GM06990 (cell line): ENCODE data around the gene MND1.

Experiments
- DNase-seq: peaks from one replicate; pipeline ENCODE4 v3.0.0-alpha.2; 2011; ENCODE audit not compliant: insufficient read length; ENCODE audit errors: extremely low read depth
- H3K27me3 ChIP-seq: replicated peaks from 2 replicates; pipeline ENCODE4 v1.6.0; 2011; ENCODE audit warnings: low read length; ENCODE audit not compliant: control insufficient read depth, insufficient read depth
- H3K36me3 ChIP-seq: 2 replicates; pipeline ENCODE4 v1.5.1; 2011; ENCODE audit warnings: low read length; ENCODE audit not compliant: control insufficient read depth, insufficient read depth
- H3K4me3 ChIP-seq: replicated peaks from 2 replicates; pipeline ENCODE4 v1.5.1; 2011; ENCODE audit warnings: low read depth, mild to moderate bottlenecking, control low read depth, low read length
- TF ChIP-seq, protein P1 (sequence below): IDR thresholded peaks from 2 replicates; pipeline ENCODE4 v1.5.1; 2011; ENCODE audit warnings: low read length, control low read depth, mild to moderate bottlenecking, inconsistent platforms; ENCODE audit not compliant: insufficient read depth, poor library complexity, severe bottlenecking

MND1 gene

DNA sequence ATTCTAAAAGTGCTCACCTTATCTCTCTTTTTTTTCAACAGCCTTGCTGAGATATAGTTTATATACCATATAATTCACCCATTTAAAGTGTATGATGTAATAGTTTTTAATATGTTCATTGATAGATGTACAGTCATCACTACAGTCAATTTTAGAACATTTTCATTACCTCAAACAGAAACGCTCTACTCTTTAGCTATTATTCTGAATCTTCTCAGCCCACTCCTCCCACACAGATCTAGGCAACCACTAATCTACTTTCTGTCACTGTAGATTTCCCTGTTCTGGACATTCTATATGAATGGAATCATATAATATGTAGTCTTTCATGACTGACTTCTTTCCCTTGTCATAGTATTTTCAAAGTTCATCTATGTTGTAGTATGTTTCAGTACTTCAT, 22.6 kb downstream of the MND1 start:
- DNase-seq, result no peak
- TF ChIP-seq, protein P1, sequence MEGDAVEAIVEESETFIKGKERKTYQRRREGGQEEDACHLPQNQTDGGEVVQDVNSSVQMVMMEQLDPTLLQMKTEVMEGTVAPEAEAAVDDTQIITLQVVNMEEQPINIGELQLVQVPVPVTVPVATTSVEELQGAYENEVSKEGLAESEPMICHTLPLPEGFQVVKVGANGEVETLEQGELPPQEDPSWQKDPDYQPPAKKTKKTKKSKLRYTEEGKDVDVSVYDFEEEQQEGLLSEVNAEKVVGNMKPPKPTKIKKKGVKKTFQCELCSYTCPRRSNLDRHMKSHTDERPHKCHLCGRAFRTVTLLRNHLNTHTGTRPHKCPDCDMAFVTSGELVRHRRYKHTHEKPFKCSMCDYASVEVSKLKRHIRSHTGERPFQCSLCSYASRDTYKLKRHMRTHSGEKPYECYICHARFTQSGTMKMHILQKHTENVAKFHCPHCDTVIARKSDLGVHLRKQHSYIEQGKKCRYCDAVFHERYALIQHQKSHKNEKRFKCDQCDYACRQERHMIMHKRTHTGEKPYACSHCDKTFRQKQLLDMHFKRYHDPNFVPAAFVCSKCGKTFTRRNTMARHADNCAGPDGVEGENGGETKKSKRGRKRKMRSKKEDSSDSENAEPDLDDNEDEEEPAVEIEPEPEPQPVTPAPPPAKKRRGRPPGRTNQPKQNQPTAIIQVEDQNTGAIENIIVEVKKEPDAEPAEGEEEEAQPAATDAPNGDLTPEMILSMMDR, result no peak
- Histone ChIP-seq H3K36me3 (no peaks in the 10 kb centered on the region; the same call in none of the 2 replicates), H3K4me3 (no peak overlapping the region), H3K27me3 (no peaks in the 10 kb centered on the region)

GRCh38 chr4:153369021-153369420, 24.5 kb downstream of the MND1 start:
- Histone ChIP-seq H3K27me3 (no peaks in the 10 kb centered on the region), H3K36me3 (no peaks in the 10 kb centered on the region; the same call in none of the 2 replicates), H3K4me3 (no peak overlapping the region)
- TF ChIP-seq, protein P1, result no peak
- no peak for DNase-seq

GRCh38 chr4:153371701-153372234, 27.3 kb downstream of the MND1 start:
- Histone ChIP-seq H3K27me3 (no peaks in the 10 kb centered on the region), H3K4me3 (no peak overlapping the region), H3K36me3 (no peaks in the 10 kb centered on the region; the same call in none of the 2 replicates)
- DNase-seq, result no peak
- TF ChIP-seq, protein P1, result no peak

- Histone ChIP-seq H3K27me3 (no peaks in the 10 kb centered on the region), H3K4me3 (no peak overlapping the region), H3K36me3 (no peaks in the 10 kb centered on the region; the same call in none of the 2 replicates)
- TF ChIP-seq, protein P1, result no peak
- no peak for DNase-seq
Measured at GRCh38 chr4:153372967-153373562, 28.6 kb downstream of the MND1 start.

- no peak overlapping the region for H3K4me3 ChIP-seq
- no peaks in the 10 kb centered on the region; the same call in none of the 2 replicates for H3K36me3 ChIP-seq
- TF ChIP-seq, protein P1, result no peak
- no peaks in the 10 kb centered on the region for H3K27me3 ChIP-seq
- DNase-seq, result no peak
Measured at GRCh38 chr4:153374442-153374841, 30.0 kb downstream of the MND1 start.
